BE2C (cell line): ENCODE data around the gene CRB2.

Experiments
- DNase-seq: peaks from one replicate; pipeline ENCODE4 v3.0.0-alpha.2; 2020
- H3K27me3 ChIP-seq: fragments of 250-450 bp; sonication (Bioruptor Pico); 2 replicates; pipeline ENCODE4 v1.5.1; 2020; ENCODE audit warnings: mild to moderate bottlenecking
- H3K36me3 ChIP-seq: fragments of 250-450 bp; sonication (Bioruptor Pico); 2 replicates; pipeline ENCODE4 v1.5.1; 2020; ENCODE audit warnings: mild to moderate bottlenecking
- H3K4me1 ChIP-seq: fragments of 250-450 bp; sonication (Bioruptor Pico); 2 replicates; pipeline ENCODE4 v1.5.1; 2020
- H3K4me3 ChIP-seq: 2 replicates; pipeline ENCODE4 v1.5.1; 2011; ENCODE audit warnings: low read depth, low read length
- H3K9me3 ChIP-seq: fragments of 250-450 bp; sonication (Bioruptor Pico); 2 replicates; pipeline ENCODE4 v1.5.1; 2020
- TF ChIP-seq, protein P1 (sequence below): IDR thresholded peaks from 2 replicates; pipeline ENCODE4 v1.5.1; 2012; ENCODE audit warnings: mild to moderate bottlenecking, low read depth, low read length

Gene CRB2

DNA sequence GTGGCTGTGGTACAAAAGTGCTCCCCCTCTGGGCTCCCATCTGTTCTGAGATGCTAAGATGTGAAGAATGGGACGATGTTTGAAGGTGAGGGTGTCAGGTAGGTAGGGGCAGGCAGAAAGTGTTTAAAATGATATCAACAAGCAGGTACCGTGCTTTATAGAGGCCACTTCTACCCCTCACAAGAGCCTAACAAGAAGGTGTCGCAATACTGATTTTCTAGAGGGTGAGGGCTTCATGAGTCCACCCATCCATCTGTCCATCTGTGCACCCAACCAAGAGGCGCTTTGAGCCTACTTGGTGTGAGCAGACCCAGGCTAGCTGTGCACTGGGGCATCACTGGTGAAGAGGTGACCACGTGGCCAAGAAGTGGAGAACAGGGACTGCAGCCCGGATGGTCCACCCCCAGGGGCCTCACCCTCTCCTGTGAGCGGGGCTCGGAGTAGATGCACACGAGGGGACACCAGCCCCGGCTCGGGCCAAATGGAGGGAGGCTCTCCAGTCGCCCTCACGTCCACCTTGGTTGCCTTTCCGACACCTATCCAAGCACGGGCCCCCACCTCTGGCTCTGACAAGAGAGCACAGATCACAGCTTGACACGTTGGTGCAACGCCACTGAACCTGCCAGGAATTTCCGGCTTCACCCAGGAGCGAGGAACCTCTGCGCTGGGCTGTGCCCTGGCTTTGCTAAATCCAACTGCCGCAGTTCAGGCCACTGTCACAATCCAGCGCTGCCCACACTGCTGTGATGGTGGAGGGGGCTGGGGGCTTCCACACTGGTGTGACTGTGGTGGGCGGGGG, 34.5 kb downstream of the CRB2 start:
- Histone ChIP-seq H3K4me1 (peaks cover 8% of the 10 kb centered on the region), H3K9me3 (no peaks in the 10 kb centered on the region)
- TF ChIP-seq, protein P1, sequence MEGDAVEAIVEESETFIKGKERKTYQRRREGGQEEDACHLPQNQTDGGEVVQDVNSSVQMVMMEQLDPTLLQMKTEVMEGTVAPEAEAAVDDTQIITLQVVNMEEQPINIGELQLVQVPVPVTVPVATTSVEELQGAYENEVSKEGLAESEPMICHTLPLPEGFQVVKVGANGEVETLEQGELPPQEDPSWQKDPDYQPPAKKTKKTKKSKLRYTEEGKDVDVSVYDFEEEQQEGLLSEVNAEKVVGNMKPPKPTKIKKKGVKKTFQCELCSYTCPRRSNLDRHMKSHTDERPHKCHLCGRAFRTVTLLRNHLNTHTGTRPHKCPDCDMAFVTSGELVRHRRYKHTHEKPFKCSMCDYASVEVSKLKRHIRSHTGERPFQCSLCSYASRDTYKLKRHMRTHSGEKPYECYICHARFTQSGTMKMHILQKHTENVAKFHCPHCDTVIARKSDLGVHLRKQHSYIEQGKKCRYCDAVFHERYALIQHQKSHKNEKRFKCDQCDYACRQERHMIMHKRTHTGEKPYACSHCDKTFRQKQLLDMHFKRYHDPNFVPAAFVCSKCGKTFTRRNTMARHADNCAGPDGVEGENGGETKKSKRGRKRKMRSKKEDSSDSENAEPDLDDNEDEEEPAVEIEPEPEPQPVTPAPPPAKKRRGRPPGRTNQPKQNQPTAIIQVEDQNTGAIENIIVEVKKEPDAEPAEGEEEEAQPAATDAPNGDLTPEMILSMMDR, result no peak

DNA sequence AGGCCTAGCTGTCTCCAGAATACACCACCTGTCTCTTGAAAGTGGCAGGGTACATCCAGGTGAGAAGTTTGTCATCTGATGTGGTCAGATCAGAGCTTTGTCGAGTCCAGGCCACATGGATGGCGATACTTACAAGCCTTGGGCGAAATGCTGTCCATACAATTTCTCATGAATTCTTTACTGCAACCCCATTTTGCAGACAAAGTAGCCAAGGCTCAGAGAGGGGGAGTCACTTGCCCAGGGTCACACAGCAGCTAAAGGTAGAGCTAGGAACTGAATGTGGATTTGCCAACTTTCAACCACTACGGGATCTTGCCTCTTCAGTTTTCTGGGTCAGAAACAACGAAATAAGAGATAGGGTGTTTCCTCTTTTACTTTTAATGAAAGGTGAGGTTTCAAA, 35.2 kb downstream of the CRB2 start:
- H3K27me3 ChIP-seq, result no peaks in the 10 kb centered on the region
- H3K4me1 ChIP-seq, result peaks cover 8% of the 10 kb centered on the region
- no peaks in the 10 kb centered on the region for H3K9me3 ChIP-seq
- no peak for DNase-seq
- H3K36me3 ChIP-seq, result no peaks in the 10 kb centered on the region
- TF ChIP-seq, protein P1, result no peak
- H3K4me3 ChIP-seq, result no peak overlapping the region

More for the DNA sequence above, 34.5 kb downstream of the CRB2 start:
- H3K27me3 ChIP-seq, result no peaks in the 10 kb centered on the region
- DNase-seq, result no peak
- H3K4me3 ChIP-seq, result no peak overlapping the region
- H3K36me3 ChIP-seq, result no peaks in the 10 kb centered on the region

DNA sequence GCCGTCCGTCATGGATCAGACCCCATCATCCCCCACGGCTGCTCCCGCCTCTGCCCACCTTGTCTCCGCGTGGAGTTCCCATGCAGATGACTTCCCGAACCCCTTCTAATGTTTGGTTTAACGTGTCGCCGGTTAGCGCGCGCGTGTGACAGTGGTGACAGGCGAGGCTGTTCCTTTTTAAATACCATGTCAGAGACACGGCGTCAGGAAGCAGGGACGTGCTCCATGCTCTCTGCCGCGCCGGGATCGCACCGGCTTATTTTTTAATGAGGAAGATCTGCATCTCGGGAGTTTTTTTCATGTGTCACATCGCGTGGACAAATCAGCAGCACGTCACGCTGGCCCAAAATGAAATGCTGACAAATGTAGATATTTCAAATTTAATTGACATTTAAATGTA, 35.9 kb downstream of the CRB2 start:
- TF ChIP-seq, protein P1, result no peak
- DNase-seq, result no peak
- Histone ChIP-seq H3K27me3 (no peaks in the 10 kb centered on the region), H3K4me1 (peaks cover 8% of the 10 kb centered on the region), H3K9me3 (no peaks in the 10 kb centered on the region), H3K36me3 (no peaks in the 10 kb centered on the region), H3K4me3 (peak overlapping the region; percentile 44)

DNA sequence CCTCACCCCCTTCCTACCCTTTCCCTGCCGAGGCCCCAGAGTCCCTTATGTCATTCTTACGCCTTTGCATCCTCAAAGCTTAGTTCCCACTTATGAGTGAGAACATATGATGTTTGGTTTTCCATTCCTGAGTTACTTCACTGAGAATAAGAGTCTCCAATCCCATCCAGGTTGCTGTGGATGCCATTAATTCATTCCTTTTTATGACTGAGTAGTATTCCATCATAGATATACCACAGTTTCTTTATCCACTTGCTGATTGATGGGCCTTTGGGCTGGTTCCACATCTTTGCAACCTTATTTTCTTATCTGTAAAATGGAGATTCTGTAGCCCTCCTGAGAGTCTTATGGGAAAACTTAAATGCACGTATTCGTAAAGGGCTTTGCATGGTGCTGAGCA, 36.8 kb downstream of the CRB2 start:
- Histone ChIP-seq H3K4me3 (no peak overlapping the region), H3K36me3 (no peaks in the 10 kb centered on the region), H3K4me1 (peaks cover 8% of the 10 kb centered on the region), H3K27me3 (no peaks in the 10 kb centered on the region), H3K9me3 (no peaks in the 10 kb centered on the region)
- TF ChIP-seq, protein P1, result no peak
- no peak for DNase-seq

DNA sequence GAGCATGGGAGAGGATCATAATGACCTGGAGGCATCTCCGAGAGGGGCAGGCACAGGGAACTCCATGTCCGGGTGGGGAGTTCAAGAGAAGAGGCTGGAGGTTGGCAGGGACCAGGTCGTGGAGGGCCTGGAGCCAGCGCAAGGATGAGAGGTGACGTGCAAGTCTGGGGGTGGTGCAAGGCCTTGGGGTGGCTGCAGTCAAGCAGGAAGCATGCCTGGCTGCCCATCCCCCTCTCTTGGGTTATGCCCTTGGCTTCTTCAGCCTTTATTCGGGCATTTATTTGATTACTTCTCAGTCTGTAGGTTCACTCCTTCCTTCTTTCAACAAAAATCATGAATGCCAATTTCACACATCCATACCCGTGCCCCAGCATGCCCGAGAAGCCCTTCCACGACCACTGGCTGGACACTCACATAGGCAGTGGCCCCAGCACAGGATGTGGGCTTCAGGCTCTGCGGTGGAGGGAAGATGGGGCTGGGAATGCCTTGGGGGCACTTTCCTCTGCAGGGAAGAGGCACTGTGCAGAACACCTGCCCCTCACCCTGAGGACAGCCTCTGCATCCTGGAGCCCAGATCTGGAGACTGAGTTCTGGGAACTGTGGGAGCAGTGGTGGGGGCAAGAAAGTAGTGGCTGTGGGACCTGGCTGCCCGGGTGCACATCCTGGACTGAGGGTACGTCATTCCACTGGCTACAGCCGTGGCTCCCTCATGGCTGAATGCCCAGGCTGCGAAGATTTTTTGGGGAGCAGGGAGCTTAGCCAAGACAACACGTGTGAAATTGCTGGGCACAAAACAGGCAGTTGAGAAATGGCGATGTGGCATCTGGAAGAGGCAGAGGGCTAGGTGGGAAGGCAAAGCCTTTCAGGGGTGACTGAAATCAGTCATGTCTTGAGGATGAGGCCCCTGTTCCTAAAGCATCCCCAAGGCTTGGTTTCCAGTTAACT, 38.6 kb downstream of the CRB2 start:
- Histone ChIP-seq H3K4me1 (peaks cover 8% of the 10 kb centered on the region), H3K9me3 (no peaks in the 10 kb centered on the region), H3K27me3 (no peaks in the 10 kb centered on the region), H3K4me3 (no peak overlapping the region), H3K36me3 (no peaks in the 10 kb centered on the region)
- DNase-seq, result no peak
- TF ChIP-seq, protein P1, result no peak

DNA sequence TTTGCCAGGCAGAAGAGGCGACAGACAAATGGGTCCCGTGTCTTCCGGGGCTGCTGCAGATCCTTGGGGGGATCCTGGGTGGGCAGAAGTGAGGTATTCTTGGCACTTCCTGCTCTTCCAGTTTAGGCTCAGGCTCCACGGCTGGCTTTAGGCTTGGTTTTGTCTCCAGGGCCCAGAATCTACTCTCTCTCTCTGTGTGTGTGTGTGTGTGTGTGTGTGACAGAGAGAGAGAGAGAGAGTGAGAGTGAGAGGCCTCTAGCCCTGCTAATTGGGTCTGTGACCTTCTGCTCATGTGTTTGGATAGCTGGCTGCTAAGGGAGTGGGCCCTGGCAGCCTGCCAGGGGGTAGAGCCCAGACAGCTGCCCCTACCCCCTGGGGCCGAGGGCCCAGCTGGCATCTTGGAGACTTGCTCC, 39.3 kb downstream of the CRB2 start:
- H3K4me1 ChIP-seq, result peaks cover 8% of the 10 kb centered on the region
- no peaks in the 10 kb centered on the region for H3K36me3 ChIP-seq
- H3K27me3 ChIP-seq, result no peaks in the 10 kb centered on the region
- no peak overlapping the region for H3K4me3 ChIP-seq
- no peaks in the 10 kb centered on the region for H3K9me3 ChIP-seq
- DNase-seq, result peak; percentile 55
- TF ChIP-seq, protein P1, result no peak
